HCT116 (cell line): Measurements from ENCODE around the gene MZB1. TPM values are rescaled to one million over a fixed set of nuclear protein-coding genes. Genes with fewer than 3 reads are reported as not detected.

Experiments
- ATAC-seq: fragments of 200-7000 bp; cut with Tn5 transposase; 2 replicates; pipeline ENCODE4 v1.9.1; 2020; ENCODE audit warnings: mild to moderate bottlenecking, moderate library complexity
- BruUV-seq: library from RNA; stranded (reverse); fragments of 400-500 nt; replicated peaks from 2 replicates; lab custom pipeline; 2021; lab: Mats Ljungman, UMichigan
- CTCF ChIA-PET: fragments of 300-600 bp; sonication (Branson Sonifier 250); formaldehyde crosslinking; loops from one replicate; lab custom pipeline; 2021; ENCODE audit warnings: antibody characterized with exemption; lab: Charles Lee
- POLR2A ChIA-PET: fragments of 300-600, 350-600 bp; sonication (Branson Sonifier 250); formaldehyde crosslinking; loops from one replicate; lab custom pipeline; 2021; ENCODE audit warnings: antibody characterized with exemption; lab: Charles Lee
- RAD21 ChIA-PET, 2 experiments: fragments of 300-600 bp; sonication (Branson Sonifier 250); formaldehyde crosslinking; loops; one replicate each; lab custom pipeline; 2023; ENCODE audit warnings: low total read pairs in 2 of 2; ENCODE audit not compliant: uncharacterized antibody in 2 of 2, unreplicated experiment in 2 of 2, low non-redundant PET in 1 of 2; lab: Charles Lee
- DNase-seq: peaks from one replicate; pipeline ENCODE4 v3.0.0-alpha.2; 2010; ENCODE audit warnings: low read depth, low spot score
- H2AFZ ChIP-seq: fragments of 200-600 bp; shearing (Covaris generic), sonication (generic); 2 replicates; pipeline ENCODE4 v1.6.1; 2017; ENCODE audit warnings: low read depth, mixed run types, mixed read lengths, antibody characterized with exemption, low read length; ENCODE audit not compliant: poor library complexity, severe bottlenecking
- H3K27ac ChIP-seq: 2 replicates; pipeline ENCODE4 v1.5.1; 2012; ENCODE audit warnings: low read depth, low read length
- H3K27me3 ChIP-seq: fragments of 200-600 bp; sonication (generic); 2 replicates; pipeline ENCODE4 v1.6.1; 2016; ENCODE audit warnings: mixed run types, low read length, mixed read lengths; ENCODE audit not compliant: insufficient read depth
- H3K36me3 ChIP-seq, 2 experiments: fragments of 200-500 bp in 1 of 2; fragments of 200-600 bp in 1 of 2; sonication (Bioruptor generic) in 1 of 2; sonication (generic) in 1 of 2; 2 replicates each; pipeline versions ENCODE4 v1.5.1 to v1.6.1; 2014 to 2016; ENCODE audit warnings: low read length in 2 of 2, inconsistent platforms in 1 of 2, mixed read lengths in 1 of 2, mixed run types in 1 of 2; ENCODE audit not compliant: insufficient read depth in 2 of 2, control insufficient read depth in 1 of 2
- H3K4me1 ChIP-seq, 2 experiments: fragments of 200-600 bp in 1 of 2; sonication (generic) in 1 of 2; 2 replicates each; pipeline versions ENCODE4 v1.5.1 to v1.6.1; 2012 to 2017; ENCODE audit warnings: low read length in 2 of 2, inconsistent platforms in 1 of 2, mild to moderate bottlenecking in 1 of 2, mixed read lengths in 1 of 2, mixed run types in 1 of 2, moderate library complexity in 1 of 2; ENCODE audit not compliant: insufficient read depth in 2 of 2, control insufficient read depth in 1 of 2
- H3K4me2 ChIP-seq: fragments of 200-600 bp; sonication (generic); 2 replicates; pipeline ENCODE4 v1.6.1; 2017; ENCODE audit warnings: mixed run types, low read length, mixed read lengths
- H3K4me3 ChIP-seq, 2 experiments: fragments of 200-600 bp in 1 of 2; sonication (generic) in 1 of 2; replicated peaks in 1 of 2; 2 replicates each; pipeline ENCODE4 v1.5.1; 2011 to 2016; ENCODE audit warnings: low read length in 2 of 2, control low read depth in 1 of 2, low read depth in 1 of 2, mild to moderate bottlenecking in 1 of 2, mixed read lengths in 1 of 2, mixed run types in 1 of 2
- H3K79me2 ChIP-seq: fragments of 200-600 bp; sonication (generic); 2 replicates; pipeline ENCODE4 v1.6.1; 2017; ENCODE audit warnings: mild to moderate bottlenecking, mixed run types, low read length, moderate library complexity, mixed read lengths; ENCODE audit not compliant: insufficient read depth
- H3K9ac ChIP-seq: fragments of 200-600 bp; sonication (generic); 2 replicates; pipeline ENCODE4 v1.6.1; 2016; ENCODE audit warnings: low read length, mixed read lengths
- H3K9me2 ChIP-seq: fragments of 200-600 bp; sonication (generic), shearing (Covaris generic); 2 replicates; pipeline ENCODE4 v1.6.1; 2017; ENCODE audit warnings: mixed run types, mild to moderate bottlenecking, moderate library complexity; ENCODE audit not compliant: insufficient read depth
- H3K9me3 ChIP-seq, 2 experiments: fragments of 200-500 bp in 1 of 2; fragments of 200-600 bp in 1 of 2; sonication (Bioruptor generic) in 1 of 2; sonication (generic) in 1 of 2; 2 replicates each; pipeline ENCODE4 v1.6.1; 2014 to 2017; ENCODE audit warnings: low read length in 2 of 2, mixed read lengths in 2 of 2, inconsistent platforms in 1 of 2, low read depth in 1 of 2, mild to moderate bottlenecking in 1 of 2, mixed run types in 1 of 2, moderate library complexity in 1 of 2; ENCODE audit not compliant: control insufficient read depth in 1 of 2, insufficient read depth in 1 of 2
- H4K20me1 ChIP-seq: fragments of 200-600 bp; sonication (generic), shearing (Covaris generic); 2 replicates; pipeline ENCODE4 v1.6.1; 2017; ENCODE audit warnings: mixed run types, mild to moderate bottlenecking, moderate library complexity; ENCODE audit not compliant: insufficient read depth
- EGR1 ChIP-seq: IDR thresholded peaks from 2 replicates; pipeline ENCODE4 v1.6.1; 2012; ENCODE audit warnings: low read depth
- ELF1 ChIP-seq: IDR thresholded peaks from 2 replicates; pipeline ENCODE4 v1.6.1; 2012; ENCODE audit warnings: low read depth, borderline replicate concordance
- EZH2phosphoT487 ChIP-seq: fragments of 200-600 bp; IDR thresholded peaks from 2 replicates; pipeline ENCODE4 v1.6.1; 2018; ENCODE audit warnings: antibody characterized with exemption, borderline replicate concordance
- JUND ChIP-seq: IDR thresholded peaks from 2 replicates; pipeline ENCODE4 v1.6.1; 2012
- SIN3A ChIP-seq: IDR thresholded peaks from 2 replicates; pipeline ENCODE4 v1.6.1; 2012; ENCODE audit warnings: low read depth
- SP1 ChIP-seq: IDR thresholded peaks from 2 replicates; pipeline ENCODE4 v1.6.1; 2012; ENCODE audit warnings: low read depth
- TCF7L2 ChIP-seq: IDR thresholded peaks from 2 replicates; pipeline ENCODE4 v1.7.0; 2011; ENCODE audit warnings: borderline replicate concordance, inconsistent platforms; ENCODE audit not compliant: insufficient read depth, insufficient read length; ENCODE audit errors: extremely low read depth
- YY1 ChIP-seq: IDR thresholded peaks from 2 replicates; pipeline ENCODE4 v1.6.1; 2011; ENCODE audit warnings: low read length, low read depth, moderate library complexity, mild to moderate bottlenecking; ENCODE audit not compliant: insufficient replicate concordance; ENCODE audit errors: extremely low read depth
- ZFX ChIP-seq: fragments of 450-650 bp; IDR thresholded peaks from 2 replicates; pipeline ENCODE4 v1.6.1; 2017
- ZNF274 ChIP-seq: fragments of 200-500 bp; sonication (Bioruptor generic); IDR thresholded peaks from 2 replicates; pipeline ENCODE4 v1.6.1; 2014; ENCODE audit warnings: mild to moderate bottlenecking, low read depth, low read length, inconsistent platforms
- intact Hi-C: fragments of 100-400 bp; cut with micrococcal nuclease; formaldehyde crosslinking; loops from 2 replicates; pipeline ENCODE4 v1.10.0; 2022
- total RNA-seq: library from RNA; stranded (reverse); gene quantifications from one replicate; pipeline ENCODE4 v1.2.1, GENCODE V29; 2021; ENCODE audit not compliant: unreplicated experiment
- TF ChIP-seq, protein P1 (sequence below), 3 experiments: fragments of 200-600 bp in 1 of 3; sonication (generic) in 1 of 3; IDR thresholded peaks in 2 of 3; conservative IDR thresholded peaks in 1 of 3; 2 replicates each; pipeline ENCODE4 v1.5.1; 2012 to 2017; ENCODE audit warnings: low read depth in 2 of 3, low read length in 2 of 3, antibody characterized with exemption in 1 of 3, borderline replicate concordance in 1 of 3, control low read depth in 1 of 3, mild to moderate bottlenecking in 1 of 3, mixed read lengths in 1 of 3, mixed run types in 1 of 3, moderate library complexity in 1 of 3; ENCODE audit not compliant: insufficient read depth in 1 of 3
- TF ChIP-seq, protein P2 (sequence below): IDR thresholded peaks from 2 replicates; pipeline ENCODE4 v1.6.1; 2012
- TF ChIP-seq, protein P3 (sequence below): IDR thresholded peaks from 2 replicates; pipeline ENCODE4 v1.6.1; 2011; ENCODE audit warnings: mild to moderate bottlenecking, low read length, moderate library complexity; ENCODE audit not compliant: insufficient replicate concordance; ENCODE audit errors: extremely low read depth

MZB1 gene
- total RNA-seq, 1 experiment from 2014 or later: 0.81 TPM

DNA sequence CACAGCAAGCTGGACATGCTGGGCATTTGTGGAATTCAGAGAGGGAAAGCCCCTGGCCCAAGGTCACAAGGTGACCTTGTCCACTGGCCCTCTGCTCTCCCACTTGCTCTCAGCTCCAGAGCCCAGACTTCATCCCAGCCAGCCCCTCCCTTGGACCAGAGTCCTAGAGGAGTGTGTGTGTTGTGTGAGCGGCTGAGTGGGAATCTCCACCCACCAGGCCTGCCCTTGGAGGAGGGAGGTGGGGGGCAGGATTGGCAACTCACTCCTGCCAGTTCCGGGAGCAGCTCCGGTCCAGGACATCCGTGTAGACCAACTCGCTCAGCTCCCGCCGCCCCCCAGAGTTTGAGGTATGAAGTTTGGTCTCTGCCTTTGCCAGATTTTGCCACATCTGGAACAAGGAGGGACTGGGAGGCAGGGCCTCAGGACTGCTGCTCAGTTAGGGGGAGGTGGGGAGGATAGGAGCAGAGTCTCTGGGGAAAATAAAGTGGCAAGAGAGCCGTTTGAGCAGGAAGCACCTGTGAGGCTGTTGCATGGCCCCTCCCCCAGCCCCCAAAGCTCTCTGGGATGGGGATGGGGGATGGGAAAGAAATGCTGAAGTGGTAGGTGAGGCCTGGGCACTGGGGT lies 1.4 kb downstream of the MZB1 start:
- no TSS peak for BruUV-seq
- no peak for ATAC-seq

DNA sequence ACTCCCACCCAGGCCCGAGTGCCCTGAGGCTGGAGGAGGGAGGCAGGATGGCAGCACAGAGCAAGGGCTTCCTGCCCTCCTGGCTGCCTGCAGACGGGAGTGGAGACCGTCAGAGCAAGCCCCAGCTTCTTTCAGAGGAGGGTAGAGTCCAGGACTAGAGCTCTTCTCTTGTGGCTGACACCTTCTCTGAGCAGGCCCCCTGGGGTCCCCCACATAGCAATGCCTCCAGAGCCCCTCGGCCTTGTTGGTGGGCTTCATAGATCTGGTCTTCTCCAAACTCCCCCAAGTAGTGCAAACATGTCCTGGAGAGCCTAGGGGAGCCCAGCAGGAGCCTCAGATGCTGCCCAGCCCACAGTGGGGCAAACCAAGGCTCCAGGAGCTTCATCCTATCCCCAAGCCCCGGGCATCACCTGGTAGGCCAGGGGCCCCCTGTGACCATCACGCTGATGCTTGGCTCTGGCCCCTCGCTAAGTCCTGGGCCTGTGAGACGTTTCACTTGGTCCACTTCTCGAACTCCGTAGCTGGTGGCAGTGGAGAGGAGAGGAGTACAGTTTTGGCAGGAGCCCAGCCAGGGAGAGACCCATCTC lies 2.0 kb downstream of the MZB1 start:
- no peak for DNase-seq
- Histone ChIP-seq H3K36me3 (no peaks in the 10 kb centered on the region), H3K27me3 (no peaks in the 10 kb centered on the region), H3K4me1 (peaks cover 18 to 27% of the 10 kb centered on the region in 2 experiments), H3K4me2 (no peak overlapping the region), H3K79me2 (no peaks in the 10 kb centered on the region; the same call in 1 of the 2 replicates), H3K9me3 (no peaks in the 10 kb centered on the region), H3K4me3 (no peak overlapping the region), H3K27ac (no peak overlapping the region), H2AFZ (no peak overlapping the region), H4K20me1 (no peaks in the 10 kb centered on the region), H3K9me2 (no peaks in the 10 kb centered on the region), H3K9ac (no peak overlapping the region)
- ChIA-PET POLR2A (no interaction called here), RAD21 (interaction anchor here in 1 of 2 experiments (1.0 kb wide), 1 partner anchor 45 kb away, joined by 5 read pairs; no protein-coding TSS in a partner anchor), CTCF (no interaction called here)
- intact Hi-C loops: no loop called here
- ATAC-seq: no peak
- no TSS peak for BruUV-seq
- TF ChIP-seq YY1: no peak
- no peak for TF ChIP-seq TCF7L2
- no peak for TF ChIP-seq EGR1
- no peak for TF ChIP-seq EZH2phosphoT487
- TF ChIP-seq, protein P1, sequence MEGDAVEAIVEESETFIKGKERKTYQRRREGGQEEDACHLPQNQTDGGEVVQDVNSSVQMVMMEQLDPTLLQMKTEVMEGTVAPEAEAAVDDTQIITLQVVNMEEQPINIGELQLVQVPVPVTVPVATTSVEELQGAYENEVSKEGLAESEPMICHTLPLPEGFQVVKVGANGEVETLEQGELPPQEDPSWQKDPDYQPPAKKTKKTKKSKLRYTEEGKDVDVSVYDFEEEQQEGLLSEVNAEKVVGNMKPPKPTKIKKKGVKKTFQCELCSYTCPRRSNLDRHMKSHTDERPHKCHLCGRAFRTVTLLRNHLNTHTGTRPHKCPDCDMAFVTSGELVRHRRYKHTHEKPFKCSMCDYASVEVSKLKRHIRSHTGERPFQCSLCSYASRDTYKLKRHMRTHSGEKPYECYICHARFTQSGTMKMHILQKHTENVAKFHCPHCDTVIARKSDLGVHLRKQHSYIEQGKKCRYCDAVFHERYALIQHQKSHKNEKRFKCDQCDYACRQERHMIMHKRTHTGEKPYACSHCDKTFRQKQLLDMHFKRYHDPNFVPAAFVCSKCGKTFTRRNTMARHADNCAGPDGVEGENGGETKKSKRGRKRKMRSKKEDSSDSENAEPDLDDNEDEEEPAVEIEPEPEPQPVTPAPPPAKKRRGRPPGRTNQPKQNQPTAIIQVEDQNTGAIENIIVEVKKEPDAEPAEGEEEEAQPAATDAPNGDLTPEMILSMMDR (IDR thresholded peaks at IDR 0.05 in 2 of 3, conservative IDR thresholded peaks at IDR 0.05 in 1 of 3; ENCODE audit: borderline replicate concordance in 1 of 3, insufficient read depth in 1 of 3, low read depth in 2 of 3, low read length in 2 of 3): no peak
- no peak for TF ChIP-seq SP1
- TF ChIP-seq, protein P2, sequence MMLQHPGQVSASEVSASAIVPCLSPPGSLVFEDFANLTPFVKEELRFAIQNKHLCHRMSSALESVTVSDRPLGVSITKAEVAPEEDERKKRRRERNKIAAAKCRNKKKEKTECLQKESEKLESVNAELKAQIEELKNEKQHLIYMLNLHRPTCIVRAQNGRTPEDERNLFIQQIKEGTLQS: no peak
- TF ChIP-seq JUND: no peak
- no peak for TF ChIP-seq ELF1
- no peak for TF ChIP-seq SIN3A
- no peak for TF ChIP-seq ZNF274

More for the DNA sequence above, 1.4 kb downstream of the MZB1 start:
- RAD21 ChIA-PET: interaction anchor here in 1 of 2 experiments (1.0 kb wide), 1 partner anchor 46 kb away, joined by 5 read pairs; no protein-coding TSS in a partner anchor
- Histone ChIP-seq H3K27ac (no peak overlapping the region), H4K20me1 (no peaks in the 10 kb centered on the region), H3K9me2 (no peaks in the 10 kb centered on the region), H3K27me3 (no peaks in the 10 kb centered on the region), H3K4me3 (no peak overlapping the region), H3K36me3 (no peaks in the 10 kb centered on the region), H3K9ac (0 out of 2 replicates have a peak overlapping the region, but pooled peaks have one; percentile 6), H3K9me3 (no peaks in the 10 kb centered on the region), H3K79me2 (peaks cover 3% of the 10 kb centered on the region; the same call in 1 of the 2 replicates), H3K4me1 (peaks cover 17 to 33% of the 10 kb centered on the region in 2 experiments), H2AFZ (no peak overlapping the region), H3K4me2 (no peak overlapping the region)
- no peak for TF ChIP-seq ZFX
- TF ChIP-seq, protein P3, sequence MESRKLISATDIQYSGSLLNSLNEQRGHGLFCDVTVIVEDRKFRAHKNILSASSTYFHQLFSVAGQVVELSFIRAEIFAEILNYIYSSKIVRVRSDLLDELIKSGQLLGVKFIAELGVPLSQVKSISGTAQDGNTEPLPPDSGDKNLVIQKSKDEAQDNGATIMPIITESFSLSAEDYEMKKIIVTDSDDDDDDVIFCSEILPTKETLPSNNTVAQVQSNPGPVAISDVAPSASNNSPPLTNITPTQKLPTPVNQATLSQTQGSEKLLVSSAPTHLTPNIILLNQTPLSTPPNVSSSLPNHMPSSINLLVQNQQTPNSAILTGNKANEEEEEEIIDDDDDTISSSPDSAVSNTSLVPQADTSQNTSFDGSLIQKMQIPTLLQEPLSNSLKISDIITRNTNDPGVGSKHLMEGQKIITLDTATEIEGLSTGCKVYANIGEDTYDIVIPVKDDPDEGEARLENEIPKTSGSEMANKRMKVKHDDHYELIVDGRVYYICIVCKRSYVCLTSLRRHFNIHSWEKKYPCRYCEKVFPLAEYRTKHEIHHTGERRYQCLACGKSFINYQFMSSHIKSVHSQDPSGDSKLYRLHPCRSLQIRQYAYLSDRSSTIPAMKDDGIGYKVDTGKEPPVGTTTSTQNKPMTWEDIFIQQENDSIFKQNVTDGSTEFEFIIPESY: no peak
- intact Hi-C loops: no loop called here
- CTCF ChIA-PET: no interaction called here
- no peak for DNase-seq
- POLR2A ChIA-PET: no interaction called here
